Heart left ventricle (tissue), 13 donors: ENCODE data around the gene GPR87.

Source experiments
- CTCF ChIP-seq, 12 donors: fragments of 200-600 bp; sonication (generic) in 4 of 12; IDR thresholded peaks; one replicate each; pipeline versions ENCODE4 v1.5.0 to v1.8.0; 2018 to 2022; ENCODE audit warnings: antibody characterized with exemption in 12 of 12, mild to moderate bottlenecking in 5 of 12
- POLR2A ChIP-seq, 2 donors: fragments of 450-650 bp; IDR thresholded peaks; one replicate each; pipeline ENCODE4 v1.6.1; 2017; ENCODE audit warnings: antibody characterized with exemption in 2 of 2, mild to moderate bottlenecking in 2 of 2, moderate library complexity in 2 of 2
- donor health status: ischemic (EF 13 %, LVEDD 7.1; RV severe dilation, severe dysfunction).
- donor health status: DM: no; HTN: yes; CAD: no.
- donor health status: DM: no; HTN: no; CAD: no.
- donor health status: ischemic (EF 25% LVEDD 6.9; RV normal size, moderate dysfunction).
- donor health status: ischemic (EF 25% LVEDD 5.7; RV mildly dilated, moderate dysfunction).
- donor health status: ischemic (EF 35%, LVEDD 5.7; RV mildly dilated, moderate dysfunction).
- donor health status: nonischemic (EF 11% LVEDD 7.7; RV severe dilation, severe dysfunction).
- donor health status: DM: yes; HTN: yes; CAD: no.
- donor health status: PGD.
- donor health status: ischemic (EF 29% LVEDD 5.4; RV normal size, mild dysfunction).
- donor health status: nonischemic (EF 23%, LVEDD 6.1; RV moderate dilation, normal function).

DNA sequence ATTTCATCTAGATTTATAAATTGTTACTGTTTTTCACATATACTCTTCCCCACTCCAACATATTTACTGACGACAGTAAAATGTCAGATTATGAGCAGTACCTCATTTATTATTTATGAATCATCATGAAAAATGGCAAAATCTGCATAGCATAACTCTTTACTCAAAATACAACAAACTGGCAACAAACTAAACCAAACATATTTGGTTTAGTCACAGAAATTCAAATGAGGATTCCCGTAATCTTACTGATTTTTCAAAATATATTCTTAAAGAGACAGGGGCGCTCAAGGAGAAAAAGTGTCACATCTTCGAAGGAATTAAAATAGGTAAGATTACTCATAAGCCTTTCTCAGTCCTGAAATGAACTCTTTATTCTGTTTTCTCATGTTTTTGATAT, 3.0 kb upstream of the GPR87 start:
- no peak for TF ChIP-seq CTCF (IDR thresholded peaks at IDR 0.05)
- no peak for TF ChIP-seq POLR2A (IDR thresholded peaks at IDR 0.05)
